Hematopoietic multipotent progenitor cell (in vitro differentiated cells): ENCODE data around the gene SAPCD2. TPM values are rescaled to one million over a fixed set of nuclear protein-coding genes. Genes with fewer than 3 reads are reported as not detected.

ENCODE experiments used
- DNase-seq, 3 donors: peaks; one replicate each; pipeline ENCODE4 v3.0.0-alpha.2; 2011 to 2015; ENCODE audit warnings: low read depth in 2 of 3, low spot score in 2 of 3
- small RNA-seq: library from RNA; depleted of rRNA; stranded (forward); fragments of <200 nt; gene quantifications from one replicate; pipeline ENCODE3, GENCODE V24; 2012
- total RNA-seq: library from RNA; depleted of rRNA; stranded (reverse); fragments of >200 nt; gene quantifications from one replicate; pipeline ENCODE4 v1.2.3, GENCODE V29; 2012

The SAPCD2 gene
- total RNA-seq, 1 donor = 4.8 TPM

DNA sequence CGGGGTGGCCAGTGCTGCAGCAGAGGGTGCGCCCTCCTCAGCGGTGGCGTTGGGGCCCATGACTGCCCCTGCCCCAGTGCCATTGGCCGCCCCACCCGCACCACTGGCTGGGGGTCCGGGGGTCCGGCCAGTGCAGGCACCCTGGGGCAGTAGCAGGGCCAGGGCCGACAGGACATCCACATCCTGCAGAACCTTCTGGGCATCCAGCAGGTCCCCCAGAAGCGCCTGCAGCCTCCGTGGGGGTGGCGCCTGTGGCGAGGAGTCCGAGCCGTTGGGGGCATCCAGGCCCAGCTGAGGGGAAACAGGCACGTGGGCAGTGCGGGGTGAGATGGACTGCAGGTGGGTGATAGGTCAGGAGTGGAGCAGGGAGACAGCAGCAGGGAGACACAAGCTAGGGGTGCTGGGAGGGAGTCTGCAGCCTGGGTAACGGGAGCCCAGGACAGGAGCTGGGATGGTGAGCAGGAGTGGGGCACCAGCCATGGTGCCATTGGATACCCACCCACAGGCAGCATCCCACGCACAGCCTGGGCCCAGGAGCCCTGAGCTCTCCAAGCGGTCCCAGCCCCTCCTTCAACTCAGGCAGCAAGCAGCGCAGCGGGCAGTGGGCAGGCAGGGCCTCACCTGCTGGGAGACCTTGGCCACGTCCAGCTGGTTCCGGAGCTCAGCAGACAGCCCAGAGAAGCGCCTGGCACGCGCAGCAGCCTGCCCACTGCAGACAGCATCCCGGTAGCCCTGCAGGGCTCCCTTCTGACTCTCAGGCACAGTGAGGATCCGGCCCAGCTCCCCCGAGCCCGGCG, 49.4 kb downstream of the SAPCD2 start:
- no peak for DNase-seq

DNA sequence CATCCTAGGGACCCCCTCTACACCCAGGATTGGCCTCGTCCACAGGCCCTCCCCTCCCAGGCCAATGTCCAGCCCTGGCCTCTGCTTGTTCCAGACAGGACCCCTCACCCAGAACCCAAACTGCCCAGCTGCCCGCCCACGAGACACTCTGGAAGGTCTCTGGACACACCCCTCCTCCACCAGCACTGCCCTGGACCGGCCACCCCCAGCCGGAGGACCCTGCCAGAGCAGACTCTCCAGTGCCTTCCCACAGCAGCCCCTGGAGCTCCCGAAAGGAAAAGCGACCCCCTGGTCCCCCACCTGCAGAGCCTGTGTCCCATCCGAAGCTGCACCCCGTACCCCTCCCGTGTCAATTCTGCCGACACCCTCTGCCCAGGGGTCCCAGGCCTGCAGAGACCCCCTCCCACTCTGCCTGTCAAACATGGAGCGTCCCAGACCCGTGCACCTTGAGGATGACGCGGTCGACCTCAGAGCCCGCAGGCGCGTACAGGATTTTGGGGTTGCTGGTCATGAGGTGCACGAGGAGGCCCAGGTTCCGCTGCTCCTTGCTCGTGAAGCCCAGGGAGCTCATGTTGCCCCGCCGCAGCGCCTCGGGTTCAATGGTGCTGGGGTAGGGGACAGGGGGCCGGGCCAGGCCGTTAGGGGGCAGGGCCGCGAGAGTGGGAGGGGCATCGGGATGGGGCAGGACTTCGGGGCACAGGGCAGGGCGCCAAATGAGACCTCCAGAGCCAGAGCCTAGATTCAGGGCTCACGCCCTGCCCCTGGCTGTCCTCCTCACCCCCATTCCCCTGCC, 50.3 kb downstream of the SAPCD2 start:
- DNase-seq = no peak

DNA sequence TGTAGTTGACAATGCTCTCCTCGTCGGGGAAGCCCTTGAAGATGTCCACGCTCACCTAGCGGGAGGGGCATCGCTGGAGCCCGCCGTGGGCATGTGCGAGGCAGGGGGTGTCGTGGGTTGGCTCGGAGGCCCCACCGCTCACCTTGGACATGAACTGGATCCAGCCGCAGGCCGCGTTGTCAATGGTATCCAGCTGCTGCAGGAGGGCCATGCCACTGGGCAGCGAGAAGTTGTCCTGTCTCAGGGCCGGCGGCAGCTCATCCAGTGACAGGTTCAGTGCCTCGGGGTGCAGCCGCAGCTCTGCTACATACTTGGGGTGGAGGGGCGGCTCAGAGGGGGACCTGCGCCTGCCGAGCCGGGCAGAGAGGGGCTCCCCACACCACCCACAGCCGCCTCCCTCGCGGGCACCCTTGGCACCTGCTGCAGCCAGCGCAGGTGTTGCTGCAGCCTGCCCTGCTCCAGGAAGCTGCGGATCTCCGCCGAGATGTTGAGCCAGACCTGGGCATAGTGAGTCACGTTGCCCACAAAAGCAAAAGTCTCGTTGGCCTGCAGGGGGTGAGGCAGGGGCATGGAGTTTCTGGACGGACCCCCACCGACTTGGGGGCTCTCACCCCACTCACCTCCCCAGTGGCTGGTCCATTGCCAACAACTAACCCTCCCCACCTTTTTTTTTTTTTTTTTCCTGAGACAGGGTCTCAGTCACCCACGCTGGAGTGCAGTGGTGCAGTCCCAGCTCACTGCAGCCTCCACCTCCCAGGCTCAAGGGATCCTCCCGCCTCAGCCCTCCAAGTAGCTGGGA, 51.4 kb downstream of the SAPCD2 start:
- DNase-seq = no peak

DNA sequence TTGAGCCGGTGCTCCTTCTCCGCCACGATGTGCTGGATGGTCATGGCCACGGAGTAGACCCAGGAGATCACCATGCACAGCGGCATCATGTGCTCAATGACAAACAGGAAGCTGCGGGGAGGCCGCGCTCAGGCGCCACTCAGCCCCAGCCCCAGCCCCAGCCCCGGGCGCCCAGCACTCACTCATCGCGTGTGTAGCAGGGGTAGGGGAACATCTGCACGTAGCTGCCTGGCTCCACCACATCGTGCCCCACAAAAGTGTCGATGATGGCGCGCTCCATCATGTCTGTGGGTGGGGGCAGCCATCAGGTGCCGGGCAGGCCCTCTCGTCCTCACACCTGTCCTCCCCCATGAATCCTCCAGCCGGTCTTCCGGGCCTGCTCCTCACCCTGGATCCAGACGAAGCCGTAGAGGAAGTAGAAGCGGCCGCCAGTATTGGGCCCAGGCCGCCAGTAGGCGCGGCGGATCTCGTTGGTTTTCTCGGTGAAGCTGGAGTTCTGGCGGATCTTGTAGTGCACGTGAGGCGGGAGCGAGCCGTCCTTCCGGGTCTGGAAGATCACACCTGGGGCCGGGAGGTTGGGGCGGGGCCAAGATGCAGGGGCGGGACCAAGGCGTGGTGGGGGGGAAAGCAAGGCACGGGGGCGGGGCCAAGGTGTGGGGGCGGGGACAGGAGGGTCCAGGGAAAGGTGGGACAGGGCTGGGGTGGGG, 52.4 kb downstream of the SAPCD2 start:
- DNase-seq = no peak

DNA sequence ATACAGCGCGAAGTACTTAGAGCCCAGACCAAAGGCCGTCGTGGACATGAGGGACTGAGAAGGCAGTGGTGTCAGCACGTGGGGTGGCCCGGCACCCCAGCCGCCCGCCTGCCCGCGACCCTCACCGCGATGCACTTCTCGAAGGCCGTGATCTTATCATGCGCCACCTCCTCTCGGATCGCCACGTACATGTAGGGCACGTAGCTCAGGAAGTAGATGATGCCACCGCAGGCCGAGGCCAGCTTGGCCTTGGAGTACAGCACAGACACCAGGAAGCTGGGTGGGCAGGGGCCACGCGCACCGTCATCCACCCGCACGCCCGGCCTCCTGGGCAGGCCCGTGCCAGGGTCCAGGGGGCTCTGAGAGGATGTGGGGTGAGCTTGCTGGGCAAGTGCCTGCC, 53.3 kb downstream of the SAPCD2 start:
- DNase-seq = no peak

GRCh38 chr9:137016436-137016835, 53.9 kb downstream of the SAPCD2 start:
- DNase-seq = no peak

DNA sequence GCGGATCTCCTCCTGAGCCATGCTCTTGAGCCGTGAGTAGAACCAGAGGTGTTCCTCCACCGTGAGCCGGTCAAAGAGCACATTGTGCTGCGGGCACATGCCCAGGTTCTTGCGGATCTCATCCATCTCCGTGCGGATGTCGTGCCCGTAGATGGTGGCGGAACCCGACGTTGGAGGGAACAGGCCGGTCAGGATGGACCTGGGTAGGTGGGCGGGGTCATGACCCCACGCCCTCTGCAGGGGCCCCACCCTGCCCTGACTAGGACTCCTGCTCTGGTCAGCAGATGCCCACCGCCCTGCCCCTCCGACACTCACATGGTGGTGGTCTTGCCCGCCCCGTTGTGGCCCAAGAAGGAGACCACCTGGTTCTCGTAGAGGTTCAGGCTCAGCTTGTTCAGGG, 54.4 kb downstream of the SAPCD2 start:
- DNase-seq = no peak

GRCh38 chr9:137015540-137015930, 54.8 kb downstream of the SAPCD2 start:
- no peak for DNase-seq

- DNase-seq = no peak
Measured at GRCh38 chr9:137014776-137015539, 55.4 kb downstream of the SAPCD2 start.

DNA sequence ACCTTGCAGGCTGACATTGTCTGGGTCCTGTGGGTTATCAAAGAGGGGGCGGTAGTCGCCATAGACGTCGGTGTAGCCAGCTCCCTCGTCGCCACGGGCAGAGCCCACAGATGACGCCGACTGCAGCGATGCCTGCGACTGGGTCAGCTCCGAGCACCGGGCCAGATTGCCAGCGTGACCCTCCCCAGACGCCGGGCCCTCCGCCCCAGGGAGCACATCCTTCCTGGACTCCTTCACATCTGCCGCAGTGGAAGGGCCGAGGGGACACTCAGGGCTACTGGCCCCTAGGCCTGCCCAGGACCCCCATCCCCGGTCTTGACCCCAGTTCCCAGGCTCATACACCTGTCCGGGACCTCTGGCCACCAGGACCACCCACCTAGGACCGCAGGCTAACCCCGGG, 56.2 kb downstream of the SAPCD2 start:
- DNase-seq = no peak

DNA sequence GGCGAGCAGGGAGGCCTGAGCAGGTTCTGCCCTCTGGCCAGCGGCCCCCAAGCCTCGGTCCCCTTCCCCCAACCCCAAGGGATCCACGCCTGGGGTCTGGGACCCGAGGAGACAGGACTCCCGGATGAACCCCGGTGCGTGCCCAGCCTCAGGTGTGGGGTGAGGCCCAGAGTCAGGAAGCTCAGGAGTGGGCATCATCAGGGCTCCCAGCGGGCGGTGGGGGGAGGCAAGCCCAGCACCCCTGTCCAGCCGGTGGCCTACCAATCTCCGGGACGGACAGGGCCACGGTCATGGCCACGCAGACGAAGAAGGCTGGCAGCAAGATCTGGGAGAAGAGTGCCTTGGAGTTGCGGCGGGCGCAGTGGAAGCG, 56.8 kb downstream of the SAPCD2 start:
- no peak for DNase-seq

GRCh38 chr9:137012694-137013570, 57.4 kb downstream of the SAPCD2 start:
- DNase-seq = no peak

Small RNA genes lying within 50 kb of the gene (small RNA-seq; reads per million reads assigned to genes)
- gene RF00153 = not detected

Other genes with a start within 250 kb of the SAPCD2 start
- gene AJM1, start 228.1 kb downstream of the SAPCD2 start, total RNA-seq = 0.27 TPM
- 36.9 TPM for gene PHPT1, start 221.1 kb downstream of the SAPCD2 start, total RNA-seq
- gene MAMDC4, start 218.2 kb downstream of the SAPCD2 start, total RNA-seq = 1.1 TPM
- 211 TPM for gene EDF1, start 204.2 kb downstream of the SAPCD2 start, total RNA-seq
- gene TRAF2, start 184.0 kb downstream of the SAPCD2 start, total RNA-seq = 20.5 TPM
- gene FBXW5, start 125.8 kb downstream of the SAPCD2 start, total RNA-seq = 179 TPM
- gene C8G, start 125.3 kb downstream of the SAPCD2 start, total RNA-seq = 0.81 TPM
- 0.54 TPM for gene LCN12, start 118.3 kb downstream of the SAPCD2 start, total RNA-seq
- gene PTGDS, start 93.1 kb downstream of the SAPCD2 start, total RNA-seq = not detected
- gene LCNL1, start 87.6 kb downstream of the SAPCD2 start, total RNA-seq = not detected
- 16.7 TPM for gene PAXX, start 78.1 kb downstream of the SAPCD2 start, total RNA-seq
- gene CLIC3, start 74.0 kb downstream of the SAPCD2 start, total RNA-seq = 0.27 TPM
- 99.1 TPM for gene ABCA2, start 42.3 kb downstream of the SAPCD2 start, total RNA-seq
- gene FUT7, start 38.5 kb downstream of the SAPCD2 start, total RNA-seq = 14.3 TPM
- gene NPDC1, start 24.4 kb downstream of the SAPCD2 start, total RNA-seq = 51.2 TPM
- not detected for gene ENTPD2, start 16.5 kb downstream of the SAPCD2 start, total RNA-seq
- 14.8 TPM for gene UAP1L1, start 7.0 kb upstream of the SAPCD2 start, total RNA-seq
- 70.8 TPM for gene MAN1B1, start 16.4 kb upstream of the SAPCD2 start, total RNA-seq
- 154 TPM for gene DPP7, start 44.2 kb upstream of the SAPCD2 start, total RNA-seq
- under 0.01 TPM for gene GRIN1, start 68.6 kb upstream of the SAPCD2 start, total RNA-seq
- 2.2 TPM for gene LRRC26, start 99.5 kb upstream of the SAPCD2 start, total RNA-seq
- gene TMEM210, start 101.5 kb upstream of the SAPCD2 start, total RNA-seq = not detected
- 59.8 TPM for gene ANAPC2, start 118.0 kb upstream of the SAPCD2 start, total RNA-seq
- 78.4 TPM for gene SSNA1, start 118.1 kb upstream of the SAPCD2 start, total RNA-seq
- gene TPRN, start 130.2 kb upstream of the SAPCD2 start, total RNA-seq = 3.0 TPM
- gene TMEM203, start 135.1 kb upstream of the SAPCD2 start, total RNA-seq = 35.5 TPM
- 10.2 TPM for gene NDOR1, start 135.1 kb upstream of the SAPCD2 start, total RNA-seq
- gene RNF208, start 151.7 kb upstream of the SAPCD2 start, total RNA-seq = 1.3 TPM
- gene CYSRT1, start 154.6 kb upstream of the SAPCD2 start, total RNA-seq = 0.27 TPM
- gene RNF224, start 156.9 kb upstream of the SAPCD2 start, total RNA-seq = not detected
- not detected for gene SLC34A3, start 160.3 kb upstream of the SAPCD2 start, total RNA-seq
- gene TUBB4B, start 170.7 kb upstream of the SAPCD2 start, total RNA-seq = 141 TPM
- 0.54 TPM for gene STPG3, start 180.7 kb upstream of the SAPCD2 start, total RNA-seq
- 72.7 TPM for gene NELFB, start 184.8 kb upstream of the SAPCD2 start, total RNA-seq
- 25.0 TPM for gene TOR4A, start 207.2 kb upstream of the SAPCD2 start, total RNA-seq
- gene NRARP, start 231.7 kb upstream of the SAPCD2 start, total RNA-seq = 5.1 TPM